Trophoblast cell (in vitro differentiated cells and primary cell): ENCODE data around the gene NALF2.

Experiments used
- DNase-seq, 2 donors: peaks; one replicate each; pipeline ENCODE4 v3.0.0-alpha.2; 2016
- H2AFZ ChIP-seq: 2 replicates; pipeline ENCODE4 v1.6.1; 2013; ENCODE audit warnings: low read length, moderate library complexity, mild to moderate bottlenecking; ENCODE audit not compliant: insufficient read depth, poor library complexity
- H2AK5ac ChIP-seq: 2 replicates; pipeline ENCODE4 v1.6.1; 2013; ENCODE audit warnings: mild to moderate bottlenecking, low read length
- H2BK120ac ChIP-seq: 2 replicates; pipeline ENCODE4 v1.6.1; 2013; ENCODE audit warnings: low read length, mild to moderate bottlenecking, moderate library complexity; ENCODE audit not compliant: insufficient read depth, poor library complexity
- H2BK12ac ChIP-seq: 2 replicates; pipeline ENCODE4 v1.6.1; 2013; ENCODE audit warnings: mild to moderate bottlenecking, low read length, moderate library complexity
- H2BK5ac ChIP-seq: 2 replicates; pipeline ENCODE4 v1.6.1; 2013; ENCODE audit warnings: low read length, low read depth, moderate library complexity, mild to moderate bottlenecking; ENCODE audit not compliant: poor library complexity
- H3K14ac ChIP-seq: 2 replicates; pipeline ENCODE4 v1.6.1; 2013; ENCODE audit warnings: mild to moderate bottlenecking, low read length
- H3K18ac ChIP-seq: 2 replicates; pipeline ENCODE4 v1.6.1; 2013; ENCODE audit warnings: mild to moderate bottlenecking, low read length
- H3K23ac ChIP-seq: 2 replicates; pipeline ENCODE4 v1.6.1; 2013; ENCODE audit warnings: low read length
- H3K27ac ChIP-seq: 2 replicates; pipeline ENCODE4 v1.5.1; 2013; ENCODE audit warnings: low read depth, mild to moderate bottlenecking, inconsistent platforms, low read length, moderate library complexity
- H3K27me3 ChIP-seq: 2 replicates; pipeline ENCODE4 v1.6.1; 2013; ENCODE audit warnings: inconsistent platforms, mild to moderate bottlenecking, low read length, moderate library complexity; ENCODE audit not compliant: insufficient read depth
- H3K36me3 ChIP-seq, 2 experiments: 1 replicate in 1 of 2; 2 replicates in 1 of 2; pipeline ENCODE4 v1.6.1; 2013; ENCODE audit warnings: low read length in 2 of 2, mild to moderate bottlenecking in 2 of 2, moderate library complexity in 1 of 2; ENCODE audit not compliant: insufficient read depth in 2 of 2, control insufficient read depth in 1 of 2
- H3K4ac ChIP-seq: 2 replicates; pipeline ENCODE4 v1.6.1; 2013; ENCODE audit warnings: low read depth, mild to moderate bottlenecking, low read length, moderate library complexity
- H3K4me1 ChIP-seq, 2 experiments: 1 replicate in 1 of 2; 2 replicates in 1 of 2; pipeline ENCODE4 v1.6.1; 2013; ENCODE audit warnings: low read length in 2 of 2, mild to moderate bottlenecking in 2 of 2, moderate library complexity in 1 of 2; ENCODE audit not compliant: insufficient read depth in 2 of 2, control insufficient read depth in 1 of 2
- H3K4me2 ChIP-seq: 2 replicates; pipeline ENCODE4 v1.6.1; 2013; ENCODE audit warnings: inconsistent platforms, mild to moderate bottlenecking, low read length, moderate library complexity
- H3K4me3 ChIP-seq: 2 replicates; pipeline ENCODE4 v1.5.1; 2013; ENCODE audit warnings: mild to moderate bottlenecking, low read depth, low read length, inconsistent platforms
- H3K79me1 ChIP-seq: one replicate; pipeline ENCODE4 v1.6.1; 2013; ENCODE audit warnings: low read length
- H3K79me2 ChIP-seq: 2 replicates; pipeline ENCODE4 v1.6.1; 2013; ENCODE audit warnings: low read length, mild to moderate bottlenecking; ENCODE audit not compliant: control insufficient read depth, insufficient read depth, poor library complexity
- H3K9ac ChIP-seq: 2 replicates; pipeline ENCODE4 v1.6.1; 2013; ENCODE audit warnings: mild to moderate bottlenecking, low read length
- H3K9me3 ChIP-seq: 2 replicates; pipeline ENCODE4 v1.6.1; 2013; ENCODE audit warnings: low read depth, mild to moderate bottlenecking, control low read depth, inconsistent platforms, low read length; ENCODE audit not compliant: insufficient read depth
- H4K12ac ChIP-seq: 2 replicates; pipeline ENCODE4 v1.6.1; 2013; ENCODE audit warnings: low read depth, mild to moderate bottlenecking, low read length, moderate library complexity
- H4K8ac ChIP-seq: 2 replicates; pipeline ENCODE4 v1.6.1; 2013; ENCODE audit warnings: low read depth, mild to moderate bottlenecking, low read length, moderate library complexity
- H4K91ac ChIP-seq: one replicate; pipeline ENCODE4 v1.6.1; 2013; ENCODE audit warnings: low read depth, mild to moderate bottlenecking, low read length, moderate library complexity
- WGBS: extraction: QIAGEN DNeasy Blood & Tissue Kit; methylation state at CpG from one replicate; pipeline ENCODE4 v1.1.7; 2013; ENCODE audit warnings: missing lambda C conversion rate; ENCODE audit not compliant: insufficient read length, insufficient coverage; ENCODE audit errors: extremely low coverage; 5-methylcytosine and 5-hydroxymethylcytosine counted together

The NALF2 gene

DNA sequence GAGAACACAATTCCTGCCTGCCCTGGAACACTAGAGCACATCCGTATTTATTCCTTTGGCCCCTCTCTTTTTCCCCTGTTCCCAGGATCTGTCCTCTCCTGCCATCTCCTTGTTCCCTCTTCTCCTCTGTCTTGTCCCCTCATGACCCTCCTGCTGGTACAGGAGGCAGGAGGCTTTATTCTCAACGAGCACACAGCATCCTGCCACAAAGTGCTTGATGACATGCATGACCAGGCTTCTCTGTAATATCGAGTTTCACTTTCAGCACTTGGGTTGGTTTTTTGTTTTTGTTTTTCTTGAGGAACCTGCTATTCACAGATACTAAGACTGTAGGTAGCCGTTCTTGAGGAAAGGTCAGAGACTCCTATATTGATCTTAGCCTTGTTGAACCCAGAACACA is 35.3 kb downstream of the NALF2 start:
- Histone ChIP-seq H3K27me3 (no peaks in the 10 kb centered on the region), H3K9me3 (no peaks in the 10 kb centered on the region), H3K4ac (no peak overlapping the region), H3K27ac (no peak overlapping the region), H4K8ac (no peak overlapping the region), H3K79me1 (no peaks in the 10 kb centered on the region), H4K12ac (no peak overlapping the region), H3K4me3 (no peak overlapping the region), H4K91ac (no peak overlapping the region), H2BK12ac (no peak overlapping the region), H3K14ac (no peak overlapping the region), H3K9ac (no peak overlapping the region), H2BK120ac (no peak overlapping the region), H3K79me2 (no peaks in the 10 kb centered on the region), H3K18ac (no peak overlapping the region), H2AFZ (no peak overlapping the region), H3K23ac (no peak overlapping the region), H2BK5ac (no peak overlapping the region), H2AK5ac (no peak overlapping the region), H3K4me2 (no peak overlapping the region), H3K36me3 (no peaks in the 10 kb centered on the region), H3K4me1 (no peaks in the 10 kb centered on the region)
- no peak for DNase-seq
- WGBS: no CpG with 5 or more reads among the region's 4 CpGs

DNA sequence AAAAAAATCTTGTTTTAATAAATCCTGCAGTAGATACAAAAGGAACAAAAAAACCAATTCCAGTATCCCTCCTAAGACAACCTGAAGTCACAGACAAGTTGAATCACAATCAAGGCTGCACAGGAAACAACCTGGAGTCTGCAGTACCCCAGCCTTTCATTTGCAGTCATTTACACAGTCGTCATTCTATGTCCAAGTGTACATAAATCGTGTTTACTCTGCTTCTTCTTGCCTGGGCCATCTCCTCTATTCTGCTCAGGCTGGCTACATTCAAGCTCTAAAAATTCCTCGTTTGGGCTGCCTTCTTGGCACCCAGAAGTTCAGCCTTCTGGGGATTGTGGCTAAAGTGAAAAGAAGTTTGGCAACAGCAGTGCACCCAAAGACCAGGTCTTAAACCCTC is 37.8 kb downstream of the NALF2 start:
- no peaks in the 10 kb centered on the region for H3K4me1 ChIP-seq
- H3K4ac ChIP-seq: no peak overlapping the region
- H4K8ac ChIP-seq: no peak overlapping the region
- no peak for DNase-seq
- no peak overlapping the region for H2AK5ac ChIP-seq
- H3K79me2 ChIP-seq: no peaks in the 10 kb centered on the region
- no peak overlapping the region for H4K91ac ChIP-seq
- H3K27ac ChIP-seq: no peak overlapping the region
- H3K79me1 ChIP-seq: no peaks in the 10 kb centered on the region
- H4K12ac ChIP-seq: no peak overlapping the region
- H3K9ac ChIP-seq: no peak overlapping the region
- H3K18ac ChIP-seq: no peak overlapping the region
- H3K14ac ChIP-seq: no peak overlapping the region
- H3K36me3 ChIP-seq: no peaks in the 10 kb centered on the region
- no peak overlapping the region for H2BK120ac ChIP-seq
- no peak overlapping the region for H2BK12ac ChIP-seq
- no peak overlapping the region for H2BK5ac ChIP-seq
- H3K9me3 ChIP-seq: no peaks in the 10 kb centered on the region
- no peak overlapping the region for H3K23ac ChIP-seq
- no peak overlapping the region for H3K4me3 ChIP-seq
- no peak overlapping the region for H2AFZ ChIP-seq
- H3K4me2 ChIP-seq: no peak overlapping the region
- WGBS: no CpG with 5 or more reads among the region's 3 CpGs
- no peaks in the 10 kb centered on the region for H3K27me3 ChIP-seq

- no peak overlapping the region for H4K91ac ChIP-seq
- H3K79me2 ChIP-seq: no peaks in the 10 kb centered on the region
- no peak overlapping the region for H3K4ac ChIP-seq
- H2AFZ ChIP-seq: no peak overlapping the region
- no peak overlapping the region for H2BK12ac ChIP-seq
- no peak overlapping the region for H2BK5ac ChIP-seq
- no peaks in the 10 kb centered on the region for H3K4me1 ChIP-seq
- no peak overlapping the region for H3K9ac ChIP-seq
- H3K9me3 ChIP-seq: no peaks in the 10 kb centered on the region
- no peak overlapping the region for H4K12ac ChIP-seq
- no peak overlapping the region for H4K8ac ChIP-seq
- H3K36me3 ChIP-seq: no peaks in the 10 kb centered on the region
- H3K4me2 ChIP-seq: no peak overlapping the region
- H2BK120ac ChIP-seq: no peak overlapping the region
- H3K23ac ChIP-seq: no peak overlapping the region
- no peak overlapping the region for H2AK5ac ChIP-seq
- DNase-seq: no peak
- H3K27me3 ChIP-seq: no peaks in the 10 kb centered on the region
- H3K79me1 ChIP-seq: no peaks in the 10 kb centered on the region
- H3K27ac ChIP-seq: no peak overlapping the region
- no peak overlapping the region for H3K14ac ChIP-seq
- no peak overlapping the region for H3K4me3 ChIP-seq
- H3K18ac ChIP-seq: no peak overlapping the region
- no CpG with 5 or more reads among the region's 3 CpGs for WGBS
These were observed 39.4 kb downstream of the NALF2 start for GRCh38 chrX:69543572-69543971.

DNA sequence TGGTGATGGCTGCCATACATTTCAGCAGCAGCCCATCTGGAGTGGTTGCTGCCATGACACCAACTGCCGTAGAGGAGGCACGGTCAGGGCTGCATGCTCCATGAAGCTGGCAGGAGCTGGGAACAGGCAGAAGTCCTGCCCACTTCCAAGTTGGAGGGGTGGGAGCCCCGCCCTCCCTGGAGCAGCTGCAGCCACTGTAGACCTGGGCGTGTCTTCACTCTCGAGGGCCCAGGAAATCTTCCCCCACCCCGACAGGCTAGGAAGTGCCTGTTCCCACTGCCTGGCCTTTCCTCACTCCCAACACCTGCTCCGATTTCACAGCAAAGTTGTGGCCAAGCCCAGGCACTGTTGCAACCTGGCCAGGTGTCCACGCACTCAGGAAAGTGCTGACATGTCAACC is 42.3 kb downstream of the NALF2 start:
- no peak overlapping the region for H2BK12ac ChIP-seq
- no peak for DNase-seq
- no peak overlapping the region for H4K91ac ChIP-seq
- no peak overlapping the region for H3K27ac ChIP-seq
- H3K4me1 ChIP-seq: no peaks in the 10 kb centered on the region
- no peaks in the 10 kb centered on the region for H3K9me3 ChIP-seq
- H3K27me3 ChIP-seq: no peaks in the 10 kb centered on the region
- no peaks in the 10 kb centered on the region for H3K36me3 ChIP-seq
- H3K4me2 ChIP-seq: no peak overlapping the region
- no peaks in the 10 kb centered on the region for H3K79me2 ChIP-seq
- H2BK120ac ChIP-seq: no peak overlapping the region
- no peak overlapping the region for H3K23ac ChIP-seq
- H3K4ac ChIP-seq: no peak overlapping the region
- no peak overlapping the region for H2BK5ac ChIP-seq
- no peak overlapping the region for H4K12ac ChIP-seq
- H3K18ac ChIP-seq: no peak overlapping the region
- no peak overlapping the region for H2AFZ ChIP-seq
- no peaks in the 10 kb centered on the region for H3K79me1 ChIP-seq
- H3K4me3 ChIP-seq: no peak overlapping the region
- no peak overlapping the region for H4K8ac ChIP-seq
- no peak overlapping the region for H2AK5ac ChIP-seq
- H3K14ac ChIP-seq: no peak overlapping the region
- WGBS: no CpG with 5 or more reads among the region's 8 CpGs
- H3K9ac ChIP-seq: no peak overlapping the region
